K562 (cell line): ENCODE results near the gene PARD3.

Source experiments
- ERF ChIP-seq: fragments of 450-650 bp; formaldehyde crosslinking; IDR thresholded peaks from 2 replicates; pipeline ENCODE4 v1.4.0; 2020; ENCODE audit warnings: mild to moderate bottlenecking, mixed read lengths
- HDAC1 ChIP-seq, 2 experiments: fragments of 450-650 bp; IDR thresholded peaks; 2 replicates each; pipeline ENCODE4 v1.6.1; 2016 to 2017; ENCODE audit warnings: inconsistent platforms in 1 of 2, mild to moderate bottlenecking in 1 of 2, moderate library complexity in 1 of 2
- POLR2A ChIP-seq: fragments of 450-650 bp; conservative IDR thresholded peaks from 2 replicates; pipeline ENCODE4 v1.6.1; 2016
- SPI1 ChIP-seq: IDR thresholded peaks from 2 replicates; pipeline ENCODE4 v1.6.1; 2011; ENCODE audit warnings: low read depth, low read length, control low read depth, borderline replicate concordance
- SRF ChIP-seq, 2 experiments: fragments of 250-450, 450-650 bp in 1 of 2; sonication (Bioruptor Pico) in 1 of 2; sonication (generic) in 1 of 2; formaldehyde crosslinking; IDR thresholded peaks; 2 replicates each; pipeline versions ENCODE4 v1.5.0 to v1.5.1; 2020 to 2022; ENCODE audit warnings: mild to moderate bottlenecking in 1 of 2, missing genetic modification reagents in 1 of 2
- STAG1 ChIP-seq: sonication (generic); formaldehyde crosslinking; IDR thresholded peaks from 2 replicates; pipeline ENCODE4 v1.5.0; 2020; ENCODE audit warnings: missing genetic modification reagents, borderline replicate concordance
- YY1 ChIP-seq, 3 experiments: IDR thresholded peaks; 2 replicates each; pipeline ENCODE4 v1.6.1; 2011; ENCODE audit warnings: low read length in 2 of 3, mild to moderate bottlenecking in 2 of 3, moderate library complexity in 2 of 3, borderline replicate concordance in 1 of 3, control low read depth in 1 of 3, low read depth in 1 of 3; ENCODE audit not compliant: insufficient read depth in 3 of 3, insufficient replicate concordance in 2 of 3, control insufficient read depth in 1 of 3, insufficient read length in 1 of 3; ENCODE audit errors: extremely low read depth in 1 of 3
- ZFX ChIP-seq: sonication (generic); formaldehyde crosslinking; IDR thresholded peaks from 2 replicates; pipeline ENCODE4 v1.8.0; 2022; ENCODE audit warnings: mild to moderate bottlenecking, missing genetic modification reagents, moderate library complexity
- TF ChIP-seq, protein P1 (sequence below), 2 experiments: fragments of 450-650 bp in 1 of 2; sonication (generic) in 1 of 2; formaldehyde crosslinking in 1 of 2; IDR thresholded peaks in 1 of 2; conservative IDR thresholded peaks in 1 of 2; 2 replicates each; pipeline versions ENCODE4 v1.6.1 to v1.8.1; 2016 to 2023; ENCODE audit warnings: mild to moderate bottlenecking in 2 of 2, moderate library complexity in 2 of 2, inconsistent platforms in 1 of 2, missing genetic modification reagents in 1 of 2
- TF ChIP-seq, protein P2 (sequence below), 3 experiments: IDR thresholded peaks in 2 of 3; conservative IDR thresholded peaks in 1 of 3; 2 replicates each; pipeline ENCODE4 v1.5.1; 2011 to 2012; ENCODE audit warnings: low read length in 3 of 3, mild to moderate bottlenecking in 3 of 3, control low read depth in 2 of 3, improper control_type of control experiment in 1 of 3, inconsistent platforms in 1 of 3, low read depth in 1 of 3, mixed read lengths in 1 of 3, moderate library complexity in 1 of 3; ENCODE audit not compliant: insufficient read depth in 2 of 3
- TF ChIP-seq, protein P3 (sequence below): sonication (generic); formaldehyde crosslinking; IDR thresholded peaks from 2 replicates; pipeline ENCODE4 v1.8.0; 2022; ENCODE audit warnings: mild to moderate bottlenecking, low read depth, missing genetic modification reagents

DNA sequence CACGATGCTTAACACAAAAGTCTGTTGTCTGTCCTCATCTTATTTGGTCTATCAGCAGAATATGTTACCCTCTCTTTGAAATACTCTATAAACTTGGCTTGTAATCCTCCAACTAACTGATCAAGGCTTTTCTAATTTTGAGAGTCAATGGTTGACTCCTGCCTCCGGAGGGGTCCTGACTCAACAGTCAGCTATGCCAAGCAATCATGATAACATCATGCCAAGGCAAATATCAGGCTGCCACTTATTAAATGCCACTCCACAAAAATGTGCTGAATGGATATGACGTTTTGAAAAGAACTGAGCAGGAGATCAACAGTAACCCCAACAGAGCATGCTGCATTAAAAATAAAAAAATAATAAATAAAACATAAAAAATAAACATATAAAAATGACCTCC, 116.1 kb downstream of the PARD3 start:
- TF ChIP-seq SRF (CRISPR knock-in tag; IDR thresholded peaks at IDR 0.05), result no peak
- TF ChIP-seq HDAC1 (IDR thresholded peaks at IDR 0.05), result no peak
- TF ChIP-seq, protein P1, sequence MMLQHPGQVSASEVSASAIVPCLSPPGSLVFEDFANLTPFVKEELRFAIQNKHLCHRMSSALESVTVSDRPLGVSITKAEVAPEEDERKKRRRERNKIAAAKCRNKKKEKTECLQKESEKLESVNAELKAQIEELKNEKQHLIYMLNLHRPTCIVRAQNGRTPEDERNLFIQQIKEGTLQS (IDR thresholded peaks at IDR 0.05), result no peak
- TF ChIP-seq, protein P1 (CRISPR knock-in tag; conservative IDR thresholded peaks at IDR 0.05), result no peak
- no peak for TF ChIP-seq POLR2A
- no peak for TF ChIP-seq YY1 (IDR thresholded peaks at IDR 0.05; ENCODE audit: borderline replicate concordance in 1 of 3, control insufficient read depth in 1 of 3, extremely low read depth in 1 of 3, insufficient read depth in 3 of 3, insufficient read length in 1 of 3, insufficient replicate concordance in 2 of 3, low read depth in 1 of 3, low read length in 2 of 3)
- TF ChIP-seq ZFX (CRISPR knock-in tag), result no peak
- TF ChIP-seq ERF, result no peak
- TF ChIP-seq, protein P2, sequence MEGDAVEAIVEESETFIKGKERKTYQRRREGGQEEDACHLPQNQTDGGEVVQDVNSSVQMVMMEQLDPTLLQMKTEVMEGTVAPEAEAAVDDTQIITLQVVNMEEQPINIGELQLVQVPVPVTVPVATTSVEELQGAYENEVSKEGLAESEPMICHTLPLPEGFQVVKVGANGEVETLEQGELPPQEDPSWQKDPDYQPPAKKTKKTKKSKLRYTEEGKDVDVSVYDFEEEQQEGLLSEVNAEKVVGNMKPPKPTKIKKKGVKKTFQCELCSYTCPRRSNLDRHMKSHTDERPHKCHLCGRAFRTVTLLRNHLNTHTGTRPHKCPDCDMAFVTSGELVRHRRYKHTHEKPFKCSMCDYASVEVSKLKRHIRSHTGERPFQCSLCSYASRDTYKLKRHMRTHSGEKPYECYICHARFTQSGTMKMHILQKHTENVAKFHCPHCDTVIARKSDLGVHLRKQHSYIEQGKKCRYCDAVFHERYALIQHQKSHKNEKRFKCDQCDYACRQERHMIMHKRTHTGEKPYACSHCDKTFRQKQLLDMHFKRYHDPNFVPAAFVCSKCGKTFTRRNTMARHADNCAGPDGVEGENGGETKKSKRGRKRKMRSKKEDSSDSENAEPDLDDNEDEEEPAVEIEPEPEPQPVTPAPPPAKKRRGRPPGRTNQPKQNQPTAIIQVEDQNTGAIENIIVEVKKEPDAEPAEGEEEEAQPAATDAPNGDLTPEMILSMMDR (IDR thresholded peaks at IDR 0.05 in 2 of 3, conservative IDR thresholded peaks at IDR 0.05 in 1 of 3; ENCODE audit: insufficient read depth in 2 of 3, low read depth in 1 of 3, low read length in 3 of 3), result no peak
- no peak for TF ChIP-seq STAG1
- TF ChIP-seq SPI1, result no peak
- TF ChIP-seq, protein P3, sequence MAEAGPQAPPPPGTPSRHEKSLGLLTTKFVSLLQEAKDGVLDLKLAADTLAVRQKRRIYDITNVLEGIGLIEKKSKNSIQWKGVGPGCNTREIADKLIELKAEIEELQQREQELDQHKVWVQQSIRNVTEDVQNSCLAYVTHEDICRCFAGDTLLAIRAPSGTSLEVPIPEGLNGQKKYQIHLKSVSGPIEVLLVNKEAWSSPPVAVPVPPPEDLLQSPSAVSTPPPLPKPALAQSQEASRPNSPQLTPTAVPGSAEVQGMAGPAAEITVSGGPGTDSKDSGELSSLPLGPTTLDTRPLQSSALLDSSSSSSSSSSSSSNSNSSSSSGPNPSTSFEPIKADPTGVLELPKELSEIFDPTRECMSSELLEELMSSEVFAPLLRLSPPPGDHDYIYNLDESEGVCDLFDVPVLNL (CRISPR knock-in tag), result no peak
